ENCODE measurements around the gene SLC8B1.
A peak's percentile ranks its signal among the peaks of the same experiment; 100 is the strongest.

SLC8B1 gene

DNA sequence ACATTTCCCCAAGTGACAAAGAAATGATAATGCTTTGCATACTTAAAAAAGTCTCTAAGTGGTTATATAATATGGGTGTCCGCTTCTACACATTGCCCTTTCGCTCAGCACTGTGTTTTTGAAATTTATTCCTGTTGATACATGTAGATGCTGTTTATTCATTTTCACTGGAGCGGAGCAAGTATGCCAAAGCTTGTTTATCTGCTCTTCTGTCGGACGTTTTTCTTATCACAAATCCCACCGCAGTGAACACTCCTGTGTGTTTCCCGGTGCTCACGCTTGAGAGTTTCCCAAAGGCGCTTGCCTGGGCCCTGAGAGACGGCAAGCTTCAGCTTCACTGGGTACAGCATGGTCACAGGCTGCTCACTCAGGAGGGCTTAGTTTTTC lies 63.5 kb downstream of the SLC8B1 start:
- Histone ChIP-seq H3K27ac (peak overlapping the region; percentile 54), H3K27me3 (replicated peaks) (no peaks in the 10 kb centered on the region), H3K4me3 (ENCODE audit: low read depth, low read length) (no peak overlapping the region), H3K36me3 (replicated peaks) (peaks cover 10% of the 10 kb centered on the region)
- no peak for DNase-seq
- in situ Hi-C loops (cut with HindIII; ENCODE audit: low pct_ligation_motif_present, low sequenced_read_pairs): no loop called here
- no peak for TF ChIP-seq CTCF (IDR thresholded peaks at IDR 0.05; ENCODE audit: low read depth, low read length, missing control alignments)

- Histone ChIP-seq H3K27me3 (replicated peaks) (no peaks in the 10 kb centered on the region), H3K4me3 (ENCODE audit: low read depth, low read length) (no peak overlapping the region), H3K27ac (no peak overlapping the region), H3K36me3 (replicated peaks) (peaks cover 14% of the 10 kb centered on the region)
- TF ChIP-seq CTCF (IDR thresholded peaks at IDR 0.05; ENCODE audit: low read depth, low read length, missing control alignments): no peak
- in situ Hi-C loops (cut with HindIII; ENCODE audit: low pct_ligation_motif_present, low sequenced_read_pairs): no loop called here
- DNase-seq: no peak
Observed at GRCh38 chr12:113270709-113271009, 64.2 kb downstream of the SLC8B1 start.

DNA sequence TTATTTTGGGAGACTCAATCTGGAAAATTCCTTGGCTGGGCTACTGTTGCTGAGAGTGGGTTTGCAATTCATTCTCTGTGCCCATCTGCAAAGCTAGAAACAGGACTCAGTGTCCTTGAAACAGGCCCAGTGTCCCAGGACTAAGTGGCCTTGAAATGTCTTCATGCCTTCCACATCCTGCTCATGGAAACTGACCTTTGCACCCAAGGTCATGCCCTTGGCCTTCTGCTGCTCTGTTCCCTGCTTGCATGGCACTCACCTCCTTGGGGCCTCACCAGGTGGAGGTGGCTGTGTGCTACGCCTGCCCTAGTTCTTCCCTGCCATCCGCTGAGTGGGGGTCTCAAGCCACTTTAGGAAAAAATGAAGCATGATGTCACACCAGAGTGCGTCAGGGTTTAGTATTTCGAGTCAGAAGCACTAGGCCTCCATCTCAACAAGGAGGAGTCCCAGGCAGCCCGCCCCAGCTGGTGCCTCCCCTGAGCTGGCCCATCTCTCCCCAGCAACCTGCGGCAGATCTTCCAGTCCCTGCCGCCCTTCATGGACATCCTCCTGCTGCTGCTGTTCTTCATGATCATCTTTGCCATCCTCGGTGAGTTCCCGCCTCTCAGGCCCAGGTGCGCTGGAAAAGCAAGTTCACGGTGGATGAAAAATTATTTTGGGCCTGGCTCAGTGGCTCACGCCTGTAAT lies 65.5 kb downstream of the SLC8B1 start:
- Histone ChIP-seq H3K27me3 (replicated peaks) (no peaks in the 10 kb centered on the region), H3K27ac (no peak overlapping the region), H3K36me3 (replicated peaks) (peaks cover 8% of the 10 kb centered on the region), H3K4me3 (ENCODE audit: low read depth, low read length) (no peak overlapping the region)
- DNase-seq: no peak
- in situ Hi-C loops (cut with HindIII; ENCODE audit: low pct_ligation_motif_present, low sequenced_read_pairs): no loop called here
- TF ChIP-seq CTCF (IDR thresholded peaks at IDR 0.05; ENCODE audit: low read depth, low read length, missing control alignments): no peak

DNA sequence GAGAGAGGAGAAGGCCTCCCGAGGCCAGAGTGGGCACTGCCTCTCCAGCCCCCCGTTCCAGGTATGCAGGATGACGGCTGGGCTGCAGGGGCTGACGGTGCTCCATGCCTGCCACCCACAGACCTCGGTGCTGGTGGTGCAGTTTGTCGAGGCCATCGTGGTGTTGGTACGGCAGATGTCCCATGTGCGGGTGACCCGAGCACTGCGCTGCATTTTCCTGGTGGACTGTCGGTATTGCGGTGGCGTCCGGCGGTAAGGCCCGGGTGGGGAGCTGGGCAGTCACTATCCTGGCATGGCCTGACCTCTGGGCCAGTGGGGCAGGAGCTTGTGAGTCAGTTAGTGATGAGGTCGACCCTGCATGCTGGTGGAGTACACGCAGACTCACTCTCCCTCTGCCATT lies 66.3 kb downstream of the SLC8B1 start:
- H3K4me3 ChIP-seq (ENCODE audit: low read depth, low read length): no peak overlapping the region
- in situ Hi-C loops (cut with HindIII; ENCODE audit: low pct_ligation_motif_present, low sequenced_read_pairs): no loop called here
- no peak overlapping the region for H3K27ac ChIP-seq
- H3K27me3 ChIP-seq (replicated peaks): no peaks in the 10 kb centered on the region
- H3K36me3 ChIP-seq (replicated peaks): peaks cover 8% of the 10 kb centered on the region
- no peak for TF ChIP-seq CTCF (IDR thresholded peaks at IDR 0.05; ENCODE audit: low read depth, low read length, missing control alignments)
- no peak for DNase-seq

DNA sequence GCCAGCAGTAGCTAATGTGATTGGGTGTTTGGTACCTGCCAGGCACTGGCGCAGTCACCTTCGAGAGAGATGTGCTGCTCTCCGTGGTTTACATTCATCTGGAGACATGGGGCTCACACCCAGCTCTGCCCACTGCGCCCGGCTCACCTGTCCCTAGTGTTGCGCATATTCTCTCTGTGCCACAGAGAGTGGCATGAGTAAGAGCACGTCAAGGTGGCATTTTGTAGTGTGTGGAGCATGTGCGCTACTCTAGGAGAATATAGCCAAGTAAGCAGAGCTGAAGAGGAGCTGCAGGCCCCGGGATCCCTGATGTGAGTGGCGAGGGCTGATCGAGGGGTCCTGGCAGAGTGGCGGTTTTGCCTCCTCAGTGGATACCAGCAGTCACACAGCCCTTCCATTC lies 66.8 kb downstream of the SLC8B1 start:
- no peak overlapping the region for H3K4me3 ChIP-seq (ENCODE audit: low read depth, low read length)
- in situ Hi-C loops (cut with HindIII; ENCODE audit: low pct_ligation_motif_present, low sequenced_read_pairs): no loop called here
- no peak overlapping the region for H3K27ac ChIP-seq
- H3K27me3 ChIP-seq (replicated peaks): no peaks in the 10 kb centered on the region
- peaks cover 8% of the 10 kb centered on the region for H3K36me3 ChIP-seq (replicated peaks)
- no peak for TF ChIP-seq CTCF (IDR thresholded peaks at IDR 0.05; ENCODE audit: low read depth, low read length, missing control alignments)
- DNase-seq: no peak

GRCh38 chr12:113267621-113268020 lies 67.3 kb downstream of the SLC8B1 start:
- no peak for TF ChIP-seq CTCF (IDR thresholded peaks at IDR 0.05; ENCODE audit: low read depth, low read length, missing control alignments)

More at GRCh38 chr12:113267621-113268020, 67.3 kb downstream of the SLC8B1 start:
- Histone ChIP-seq H3K27ac (no peak overlapping the region), H3K4me3 (ENCODE audit: low read depth, low read length) (no peak overlapping the region), H3K36me3 (replicated peaks) (peaks cover 8% of the 10 kb centered on the region), H3K27me3 (replicated peaks) (no peaks in the 10 kb centered on the region)
- no peak for DNase-seq
- in situ Hi-C loops (cut with HindIII; ENCODE audit: low pct_ligation_motif_present, low sequenced_read_pairs): no loop called here
